Uterus (tissue), 2 donors: Measurements from ENCODE around the gene CRYL1.

Source experiments
- CTCF ChIP-seq, 4 experiments: fragments of 200-600 bp in 2 of 4; fragments of 450-650 bp in 2 of 4; sonication (generic) in 2 of 4; IDR thresholded peaks; one replicate each; pipeline ENCODE4 v1.5.1; 2016 to 2019; ENCODE audit warnings: antibody characterized with exemption in 4 of 4, mild to moderate bottlenecking in 2 of 4, moderate library complexity in 1 of 4
- POLR2A ChIP-seq, 2 donors: fragments of 450-650 bp; IDR thresholded peaks; one replicate each; pipeline ENCODE4 v1.6.1; 2016; ENCODE audit warnings: antibody characterized with exemption in 2 of 2, mild to moderate bottlenecking in 1 of 2, moderate library complexity in 1 of 2

- TF ChIP-seq CTCF (IDR thresholded peaks at IDR 0.05) (no peak), POLR2A (IDR thresholded peaks at IDR 0.05) (no peak)
Observed at GRCh38 chr13:20546556-20546955, 20.9 kb upstream of the CRYL1 start.
